KMS-11 (cell line): ENCODE results near the gene CCL22.

Experiments
- H2AFZ ChIP-seq: fragments of 200-600 bp; sonication (generic); 2 replicates; pipeline ENCODE4 v1.6.1; 2016; ENCODE audit warnings: antibody characterized with exemption, mixed run types, low read depth
- H3K27ac ChIP-seq: fragments of 200-600 bp; sonication (generic); 2 replicates; pipeline ENCODE4 v1.6.1; 2016; ENCODE audit warnings: mild to moderate bottlenecking, mixed run types
- H3K27me3 ChIP-seq: fragments of 200-600 bp; sonication (generic); 2 replicates; pipeline ENCODE4 v1.6.1; 2017; ENCODE audit warnings: mild to moderate bottlenecking, low read depth, mixed run types, moderate library complexity; ENCODE audit not compliant: insufficient read depth
- H3K36me3 ChIP-seq: fragments of 200-600 bp; sonication (generic); 2 replicates; pipeline ENCODE4 v1.6.1; 2017; ENCODE audit warnings: mild to moderate bottlenecking, mixed run types; ENCODE audit not compliant: insufficient read depth
- H3K4me1 ChIP-seq: fragments of 200-600 bp; sonication (generic); 2 replicates; pipeline ENCODE4 v1.6.1; 2016; ENCODE audit warnings: mild to moderate bottlenecking, low read depth, mixed run types; ENCODE audit not compliant: poor library complexity, severe bottlenecking
- H3K4me2 ChIP-seq: fragments of 200-600 bp; sonication (generic); 2 replicates; pipeline ENCODE4 v1.7.0; 2016; ENCODE audit warnings: mild to moderate bottlenecking, mixed run types
- H3K4me3 ChIP-seq: fragments of 200-600 bp; sonication (generic); IDR thresholded peaks from 2 replicates; pipeline ENCODE4 v1.6.1; 2017; ENCODE audit warnings: low read depth, low read length, mixed read lengths; ENCODE audit not compliant: insufficient read depth
- H3K79me2 ChIP-seq: fragments of 200-600 bp; sonication (generic); 2 replicates; pipeline ENCODE4 v1.6.1; 2016; ENCODE audit warnings: low read depth, mixed run types; ENCODE audit not compliant: insufficient read depth
- H3K9ac ChIP-seq: fragments of 200-600 bp; sonication (generic); 2 replicates; pipeline ENCODE4 v1.6.1; 2016; ENCODE audit warnings: mild to moderate bottlenecking, mixed run types
- H4K20me1 ChIP-seq: fragments of 200-600 bp; sonication (generic); 2 replicates; pipeline ENCODE4 v1.6.1; 2016; ENCODE audit warnings: mild to moderate bottlenecking, mixed run types; ENCODE audit not compliant: insufficient read depth
- CTCF ChIP-seq: fragments of 200-600 bp; sonication (generic); conservative IDR thresholded peaks from 2 replicates; pipeline ENCODE4 v1.6.1; 2017; ENCODE audit warnings: low read depth, mild to moderate bottlenecking, antibody characterized with exemption, low read length, moderate library complexity, mixed read lengths

The CCL22 gene

GRCh38 chr16:57367116-57367752 is 8.7 kb downstream of the CCL22 start:
- Histone ChIP-seq H2AFZ (no peak overlapping the region), H3K27ac (no peak overlapping the region), H3K27me3 (no peaks in the 10 kb centered on the region), H4K20me1 (no peaks in the 10 kb centered on the region), H3K4me1 (no peaks in the 10 kb centered on the region), H3K4me3 (no peak overlapping the region), H3K36me3 (no peaks in the 10 kb centered on the region), H3K9ac (no peak overlapping the region), H3K79me2 (no peaks in the 10 kb centered on the region), H3K4me2 (no peak overlapping the region)
- TF ChIP-seq CTCF: no peak

- H3K27ac ChIP-seq: no peak overlapping the region
- H3K4me3 ChIP-seq: no peak overlapping the region
- H3K4me1 ChIP-seq: no peaks in the 10 kb centered on the region
- H3K79me2 ChIP-seq: no peaks in the 10 kb centered on the region
- H3K27me3 ChIP-seq: no peaks in the 10 kb centered on the region
- H3K9ac ChIP-seq: no peak overlapping the region
- H3K36me3 ChIP-seq: no peaks in the 10 kb centered on the region
- TF ChIP-seq CTCF: no peak
- H3K4me2 ChIP-seq: no peak overlapping the region
- no peak overlapping the region for H2AFZ ChIP-seq
- no peaks in the 10 kb centered on the region for H4K20me1 ChIP-seq
Observed at GRCh38 chr16:57371494-57372371, 13.2 kb downstream of the CCL22 start.

GRCh38 chr16:57372372-57373116 is 14.0 kb downstream of the CCL22 start, which contains the start of gene CX3CL1:
Gene CX3CL1 (plus strand): TSS chr16:57372490. CDS start chr16:57372569, 79 bp downstream.
- Histone ChIP-seq H3K9ac (no peak within 1 kb of the TSS), H3K4me3 (no peak within 1 kb of the TSS), H3K4me2 (no peak within 1 kb of the TSS), H4K20me1 (no peaks in the 10 kb centered on the region), H3K27ac (no peak within 1 kb of the TSS), H3K27me3 (no peaks in the 10 kb centered on the region), H3K36me3 (no peaks in the 10 kb centered on the region), H3K4me1 (no peaks in the 10 kb centered on the region), H2AFZ (no peak within 1 kb of the TSS), H3K79me2 (no peaks in the 10 kb centered on the region)
- TF ChIP-seq CTCF: no peak

GRCh38 chr16:57373117-57373947 is 14.7 kb downstream of the CCL22 start:
- Histone ChIP-seq H2AFZ (no peak overlapping the region), H3K27me3 (no peaks in the 10 kb centered on the region), H4K20me1 (no peaks in the 10 kb centered on the region), H3K4me2 (no peak overlapping the region), H3K9ac (no peak overlapping the region), H3K36me3 (no peaks in the 10 kb centered on the region), H3K4me1 (no peaks in the 10 kb centered on the region), H3K79me2 (no peaks in the 10 kb centered on the region), H3K4me3 (no peak overlapping the region), H3K27ac (no peak overlapping the region)
- no peak for TF ChIP-seq CTCF
